LoVo (cell line): ENCODE data around the gene NGRN.

Source experiments
- DNase-seq: peaks from one replicate; pipeline ENCODE4 v3.0.0-alpha.2; 2016; ENCODE audit warnings: low spot score

The NGRN gene, protein sequence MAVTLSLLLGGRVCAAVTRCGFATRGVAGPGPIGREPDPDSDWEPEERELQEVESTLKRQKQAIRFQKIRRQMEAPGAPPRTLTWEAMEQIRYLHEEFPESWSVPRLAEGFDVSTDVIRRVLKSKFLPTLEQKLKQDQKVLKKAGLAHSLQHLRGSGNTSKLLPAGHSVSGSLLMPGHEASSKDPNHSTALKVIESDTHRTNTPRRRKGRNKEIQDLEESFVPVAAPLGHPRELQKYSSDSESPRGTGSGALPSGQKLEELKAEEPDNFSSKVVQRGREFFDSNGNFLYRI

DNA sequence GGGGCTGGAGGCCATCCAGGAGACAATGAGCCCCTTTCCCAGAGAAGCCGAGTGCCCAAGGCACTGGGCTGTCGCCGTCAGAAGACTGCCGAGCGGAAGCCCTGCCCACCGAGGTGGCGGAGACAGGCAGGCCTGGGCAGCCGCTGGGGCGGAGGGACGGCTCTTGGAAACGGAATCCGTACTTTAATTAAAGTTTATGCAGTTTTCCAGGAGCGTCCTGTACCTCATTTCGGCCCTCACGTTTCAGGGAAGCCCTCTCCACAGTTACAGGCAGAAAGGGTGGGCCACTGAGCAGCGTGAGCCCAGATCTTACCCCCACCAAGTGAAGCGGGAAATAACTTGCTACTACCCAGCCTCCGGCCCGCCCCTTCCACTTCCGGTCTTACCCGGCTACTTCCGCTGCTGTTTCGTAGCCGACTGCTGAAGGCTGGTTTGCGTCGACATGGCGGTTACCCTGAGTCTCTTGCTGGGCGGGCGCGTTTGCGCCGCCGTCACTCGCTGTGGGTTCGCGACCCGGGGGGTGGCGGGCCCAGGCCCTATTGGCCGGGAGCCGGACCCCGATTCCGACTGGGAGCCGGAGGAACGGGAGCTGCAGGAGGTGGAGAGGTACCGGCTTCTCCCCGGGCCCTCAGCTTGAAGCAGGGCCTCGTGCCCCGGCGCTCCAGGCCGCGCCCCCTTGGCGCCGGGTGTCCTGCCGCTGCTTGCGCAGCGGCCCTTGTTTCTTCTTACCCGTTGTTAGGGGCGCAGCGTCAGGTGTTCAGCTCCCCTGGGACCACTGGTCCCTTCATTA is at the start of gene NGRN:
Gene NGRN, plus strand, starts transcription at position 402 of the 790 bp plus-strand sequence. Its CDS starts 41 bp downstream, at position 443.
- peak; percentile 92 for DNase-seq

DNA sequence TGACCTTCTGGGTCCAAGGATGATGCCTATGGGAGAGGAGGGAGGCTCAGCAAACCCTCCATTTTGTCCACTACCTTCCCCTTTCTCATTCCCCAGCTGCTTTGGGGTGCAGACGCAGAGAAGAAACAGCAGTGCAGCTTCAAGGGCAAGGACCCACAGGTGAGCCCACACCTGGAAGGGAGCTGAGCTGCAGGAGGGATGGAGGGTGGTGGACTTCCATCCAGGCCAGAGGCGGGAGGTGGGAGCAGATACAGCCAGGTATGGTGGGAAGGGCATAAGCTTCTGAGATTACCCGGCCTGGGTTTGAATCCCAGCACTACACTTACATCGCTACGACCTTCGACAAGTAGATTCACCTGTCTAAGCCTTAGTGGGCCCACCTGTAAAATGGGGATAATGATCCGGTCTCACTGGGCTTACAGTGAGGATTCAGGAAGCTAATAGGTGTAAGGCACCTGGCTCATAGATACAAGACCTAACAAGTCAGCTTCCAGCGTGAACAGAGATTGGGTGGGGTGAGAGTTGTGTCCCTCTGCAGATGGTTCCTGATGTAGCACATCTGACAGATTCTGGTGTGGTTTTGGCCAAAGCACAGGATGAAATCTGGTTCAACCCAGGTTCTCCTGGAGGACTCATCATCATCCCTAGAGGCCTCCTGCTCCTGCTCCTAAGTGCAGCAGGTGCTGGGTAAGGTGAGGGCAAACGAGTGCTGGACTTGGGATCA is 47.6 kb upstream of the NGRN start:
- DNase-seq = no peak

DNA sequence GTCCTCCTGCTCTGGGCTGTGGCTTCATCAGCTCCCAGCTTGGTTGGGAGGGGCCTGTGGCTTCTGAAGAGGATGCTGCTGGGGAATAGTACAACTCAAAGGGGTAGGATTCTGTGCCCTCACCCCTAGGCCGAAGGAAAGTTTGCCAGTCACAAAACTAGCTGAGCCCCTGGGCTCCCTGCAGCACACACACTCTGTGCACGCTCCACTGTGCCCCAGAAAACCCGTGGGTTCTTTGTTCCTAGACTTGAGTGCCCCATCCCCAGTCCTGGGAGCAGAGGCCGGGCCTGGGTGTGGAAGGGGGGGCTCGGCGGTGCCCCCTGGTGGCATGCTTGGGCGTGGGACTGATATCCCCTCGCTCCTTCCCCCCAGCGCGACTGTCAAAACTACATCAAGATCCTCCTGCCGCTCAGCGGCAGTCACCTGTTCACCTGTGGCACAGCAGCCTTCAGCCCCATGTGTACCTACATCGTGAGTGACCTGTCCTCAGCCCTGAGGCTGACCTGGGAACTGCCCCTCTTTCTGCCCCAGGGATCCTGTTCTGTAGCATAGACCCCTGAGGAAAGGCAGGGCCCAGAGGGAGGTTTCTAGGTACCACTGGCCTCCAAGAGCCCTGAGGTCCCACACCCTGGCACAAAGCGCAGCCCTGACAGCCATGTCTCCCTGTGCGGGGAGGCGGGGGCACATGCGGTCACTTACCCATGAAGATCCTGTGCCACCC is 45.9 kb upstream of the NGRN start:
- no peak for DNase-seq

DNA sequence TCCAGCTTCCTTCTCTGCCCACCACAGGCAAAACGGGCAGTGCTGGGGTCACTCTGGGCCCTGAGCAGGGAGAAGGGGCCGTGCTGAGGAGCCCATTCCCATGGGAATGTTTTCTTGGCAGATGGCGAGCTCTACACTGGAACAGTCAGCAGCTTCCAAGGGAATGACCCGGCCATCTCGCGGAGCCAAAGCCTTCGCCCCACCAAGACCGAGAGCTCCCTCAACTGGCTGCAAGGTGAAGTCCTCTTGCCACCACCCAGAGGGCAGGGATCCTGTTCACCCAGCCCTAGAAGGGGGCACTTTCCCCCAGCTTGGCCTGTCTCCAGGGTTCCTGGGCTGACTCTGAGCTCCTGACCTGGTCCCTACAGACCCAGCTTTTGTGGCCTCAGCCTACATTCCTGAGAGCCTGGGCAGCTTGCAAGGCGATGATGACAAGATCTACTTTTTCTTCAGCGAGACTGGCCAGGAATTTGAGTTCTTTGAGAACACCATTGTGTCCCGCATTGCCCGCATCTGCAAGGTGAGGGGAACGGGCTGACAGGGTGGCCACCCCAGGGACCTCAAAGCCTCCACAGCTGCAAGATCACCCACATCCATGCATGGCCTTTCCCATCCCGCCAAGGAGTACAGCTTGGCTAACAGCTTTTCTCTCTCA is 44.1 kb upstream of the NGRN start:
- peak; percentile 54 for DNase-seq

DNA sequence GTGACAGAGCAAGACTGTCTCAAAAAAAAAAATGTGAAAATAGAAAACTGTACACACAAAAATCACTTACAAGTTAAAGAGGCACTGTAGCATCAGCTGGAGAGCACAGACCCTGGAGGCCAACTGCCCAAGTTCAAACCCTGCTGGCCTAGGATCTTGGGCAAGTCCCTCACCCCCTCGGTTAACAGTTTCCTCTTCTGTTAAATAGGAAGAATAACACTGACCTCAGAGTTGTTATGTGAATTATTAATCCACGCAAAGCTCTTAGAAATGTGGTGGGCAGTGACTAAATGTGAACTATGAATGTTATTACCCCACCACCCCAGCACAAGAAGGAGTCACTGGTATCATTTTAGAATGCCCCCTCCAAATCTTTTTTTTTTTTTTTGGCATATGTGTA is 42.9 kb upstream of the NGRN start:
- no peak for DNase-seq

DNA sequence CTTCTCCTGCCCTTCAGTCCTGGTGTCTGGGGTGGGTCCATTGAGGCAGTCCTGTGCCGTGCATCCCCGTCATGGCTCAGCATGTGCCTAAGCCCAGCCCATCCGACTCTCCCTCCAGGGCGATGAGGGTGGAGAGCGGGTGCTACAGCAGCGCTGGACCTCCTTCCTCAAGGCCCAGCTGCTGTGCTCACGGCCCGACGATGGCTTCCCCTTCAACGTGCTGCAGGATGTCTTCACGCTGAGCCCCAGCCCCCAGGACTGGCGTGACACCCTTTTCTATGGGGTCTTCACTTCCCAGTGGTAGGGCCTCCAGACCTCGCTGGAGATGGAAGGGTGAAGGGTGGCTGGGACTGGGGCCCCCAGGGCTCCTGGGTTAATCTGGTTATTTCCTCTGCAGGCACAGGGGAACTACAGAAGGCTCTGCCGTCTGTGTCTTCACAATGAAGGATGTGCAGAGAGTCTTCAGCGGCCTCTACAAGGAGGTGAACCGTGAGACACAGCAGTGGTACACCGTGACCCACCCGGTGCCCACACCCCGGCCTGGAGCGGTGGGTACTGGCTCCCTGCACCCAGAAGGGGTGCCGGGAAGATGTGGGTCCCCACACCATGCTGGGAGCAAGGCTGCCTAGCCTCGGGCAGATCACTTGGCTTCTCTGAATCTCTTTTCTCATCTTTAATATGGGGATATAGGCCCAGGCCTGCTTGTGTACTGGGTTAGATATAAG is 41.9 kb upstream of the NGRN start:
- no peak for DNase-seq

DNA sequence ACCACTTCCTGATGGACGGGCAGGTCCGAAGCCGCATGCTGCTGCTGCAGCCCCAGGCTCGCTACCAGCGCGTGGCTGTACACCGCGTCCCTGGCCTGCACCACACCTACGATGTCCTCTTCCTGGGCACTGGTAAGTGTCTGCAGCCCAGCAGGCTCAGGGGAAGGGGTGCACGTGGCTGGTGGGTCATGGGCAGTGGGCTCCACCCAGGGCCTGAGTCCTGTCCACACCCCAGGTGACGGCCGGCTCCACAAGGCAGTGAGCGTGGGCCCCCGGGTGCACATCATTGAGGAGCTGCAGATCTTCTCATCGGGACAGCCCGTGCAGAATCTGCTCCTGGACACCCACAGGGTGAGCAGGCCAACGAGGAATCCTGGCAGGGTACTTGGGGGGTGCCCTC is 40.4 kb upstream of the NGRN start:
- DNase-seq = no peak

DNA sequence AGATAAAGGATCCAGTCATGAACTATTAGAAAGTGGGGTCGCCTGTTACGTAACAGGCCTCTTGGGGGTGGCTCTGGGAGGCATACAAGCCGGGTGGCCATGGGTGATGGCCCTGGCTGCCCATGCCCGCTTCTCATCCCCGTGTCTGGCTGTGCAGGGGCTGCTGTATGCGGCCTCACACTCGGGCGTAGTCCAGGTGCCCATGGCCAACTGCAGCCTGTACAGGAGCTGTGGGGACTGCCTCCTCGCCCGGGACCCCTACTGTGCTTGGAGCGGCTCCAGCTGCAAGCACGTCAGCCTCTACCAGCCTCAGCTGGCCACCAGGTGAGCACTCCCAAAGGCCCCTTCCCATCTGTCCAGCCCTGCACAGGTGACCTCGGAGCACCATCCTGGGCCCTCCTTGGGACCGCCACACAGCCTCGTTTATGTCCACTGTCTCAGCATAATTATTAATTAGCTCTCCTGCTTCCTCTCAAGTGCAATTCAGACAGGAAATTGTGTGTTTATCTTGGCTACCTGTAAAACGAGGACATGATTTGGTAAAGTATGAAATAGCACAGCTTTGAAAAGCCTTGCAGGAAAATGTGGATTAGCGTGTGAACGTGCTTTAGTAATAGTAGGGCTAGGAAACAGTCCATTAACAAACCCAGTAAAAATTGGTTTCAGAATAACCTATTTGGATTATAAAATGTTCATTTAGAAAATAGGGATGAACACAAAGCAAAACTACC is 39.8 kb upstream of the NGRN start:
- DNase-seq = no peak

DNA sequence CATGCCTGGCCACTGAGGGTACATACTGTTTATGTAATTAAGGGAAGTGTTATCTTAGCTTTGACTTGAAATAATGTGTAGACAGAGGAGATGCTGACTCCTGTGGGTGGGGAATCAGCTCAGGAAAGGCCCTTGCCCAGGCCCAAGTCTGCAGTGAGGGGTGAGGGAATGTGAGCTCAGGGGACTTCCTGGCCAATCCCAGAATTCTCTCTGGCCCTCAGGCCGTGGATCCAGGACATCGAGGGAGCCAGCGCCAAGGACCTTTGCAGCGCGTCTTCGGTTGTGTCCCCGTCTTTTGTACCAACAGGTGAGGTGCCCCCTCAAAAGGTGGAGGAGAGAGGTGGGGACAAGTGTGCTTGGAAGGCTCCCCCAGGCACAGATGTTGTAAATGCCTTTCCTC is 38.1 kb upstream of the NGRN start:
- no peak for DNase-seq

DNA sequence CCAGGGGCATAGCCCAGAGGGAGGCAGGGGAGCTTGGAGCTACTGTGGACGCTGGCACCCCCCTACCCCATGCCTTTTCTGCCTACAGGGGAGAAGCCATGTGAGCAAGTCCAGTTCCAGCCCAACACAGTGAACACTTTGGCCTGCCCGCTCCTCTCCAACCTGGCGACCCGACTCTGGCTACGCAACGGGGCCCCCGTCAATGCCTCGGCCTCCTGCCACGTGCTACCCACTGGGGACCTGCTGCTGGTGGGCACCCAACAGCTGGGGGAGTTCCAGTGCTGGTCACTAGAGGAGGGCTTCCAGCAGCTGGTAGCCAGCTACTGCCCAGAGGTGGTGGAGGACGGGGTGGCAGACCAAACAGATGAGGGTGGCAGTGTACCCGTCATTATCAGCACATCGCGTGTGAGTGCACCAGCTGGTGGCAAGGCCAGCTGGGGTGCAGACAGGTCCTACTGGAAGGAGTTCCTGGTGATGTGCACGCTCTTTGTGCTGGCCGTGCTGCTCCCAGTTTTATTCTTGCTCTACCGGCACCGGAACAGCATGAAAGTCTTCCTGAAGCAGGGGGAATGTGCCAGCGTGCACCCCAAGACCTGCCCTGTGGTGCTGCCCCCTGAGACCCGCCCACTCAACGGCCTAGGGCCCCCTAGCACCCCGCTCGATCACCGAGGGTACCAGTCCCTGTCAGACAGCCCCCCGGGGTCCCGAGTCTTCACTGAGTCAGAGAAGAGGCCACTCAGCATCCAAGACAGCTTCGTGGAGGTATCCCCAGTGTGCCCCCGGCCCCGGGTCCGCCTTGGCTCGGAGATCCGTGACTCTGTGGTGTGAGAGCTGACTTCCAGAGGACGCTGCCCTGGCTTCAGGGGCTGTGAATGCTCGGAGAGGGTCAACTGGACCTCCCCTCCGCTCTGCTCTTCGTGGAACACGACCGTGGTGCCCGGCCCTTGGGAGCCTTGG is 37.4 kb upstream of the NGRN start:
- DNase-seq = no peak

DNA sequence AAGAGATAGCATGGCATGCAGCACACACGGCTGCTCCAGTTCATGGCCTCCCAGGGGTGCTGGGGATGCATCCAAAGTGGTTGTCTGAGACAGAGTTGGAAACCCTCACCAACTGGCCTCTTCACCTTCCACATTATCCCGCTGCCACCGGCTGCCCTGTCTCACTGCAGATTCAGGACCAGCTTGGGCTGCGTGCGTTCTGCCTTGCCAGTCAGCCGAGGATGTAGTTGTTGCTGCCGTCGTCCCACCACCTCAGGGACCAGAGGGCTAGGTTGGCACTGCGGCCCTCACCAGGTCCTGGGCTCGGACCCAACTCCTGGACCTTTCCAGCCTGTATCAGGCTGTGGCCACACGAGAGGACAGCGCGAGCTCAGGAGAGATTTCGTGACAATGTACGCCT is 36.5 kb upstream of the NGRN start:
- DNase-seq = no peak

DNA sequence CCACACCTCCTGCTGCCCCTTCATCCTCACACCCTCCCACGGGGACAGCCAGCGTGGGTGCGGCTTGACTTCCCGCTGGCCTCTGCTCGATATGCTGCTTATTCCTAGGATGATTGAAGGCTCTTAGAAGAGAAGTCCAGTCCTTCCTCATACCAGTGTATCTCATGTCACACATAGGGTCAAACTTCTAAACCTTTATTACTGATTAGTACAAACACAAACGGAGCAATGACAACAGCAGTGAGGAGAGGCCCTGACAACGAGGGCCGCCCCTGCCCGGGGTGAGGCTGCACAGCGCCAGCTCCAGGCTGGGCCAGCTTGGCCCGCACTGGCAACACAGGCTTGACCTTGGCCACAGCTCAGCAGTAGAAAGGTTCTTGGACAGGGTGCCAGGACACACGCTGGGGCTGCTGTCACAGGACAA is 35.4 kb upstream of the NGRN start:
- no peak for DNase-seq

DNA sequence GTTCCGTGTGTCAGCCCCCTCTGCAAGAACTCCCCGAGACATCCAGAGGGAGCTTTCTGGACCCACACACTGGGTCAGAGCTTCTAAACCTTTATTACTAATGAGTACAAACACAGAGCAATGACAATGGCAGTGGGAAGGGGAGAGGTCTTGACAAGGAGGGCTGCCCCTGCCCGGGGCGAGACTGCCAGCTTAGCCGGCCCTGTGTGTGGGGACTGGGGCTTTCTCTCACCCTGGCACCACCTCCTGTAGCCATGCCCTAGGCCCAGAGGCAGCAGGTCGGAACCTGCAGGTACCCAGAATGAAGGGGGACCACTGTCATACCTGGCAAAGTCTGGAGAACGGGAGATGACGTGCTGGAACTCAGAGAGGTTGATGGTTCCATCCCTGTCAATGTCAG is 34.9 kb upstream of the NGRN start:
- no peak for DNase-seq

DNA sequence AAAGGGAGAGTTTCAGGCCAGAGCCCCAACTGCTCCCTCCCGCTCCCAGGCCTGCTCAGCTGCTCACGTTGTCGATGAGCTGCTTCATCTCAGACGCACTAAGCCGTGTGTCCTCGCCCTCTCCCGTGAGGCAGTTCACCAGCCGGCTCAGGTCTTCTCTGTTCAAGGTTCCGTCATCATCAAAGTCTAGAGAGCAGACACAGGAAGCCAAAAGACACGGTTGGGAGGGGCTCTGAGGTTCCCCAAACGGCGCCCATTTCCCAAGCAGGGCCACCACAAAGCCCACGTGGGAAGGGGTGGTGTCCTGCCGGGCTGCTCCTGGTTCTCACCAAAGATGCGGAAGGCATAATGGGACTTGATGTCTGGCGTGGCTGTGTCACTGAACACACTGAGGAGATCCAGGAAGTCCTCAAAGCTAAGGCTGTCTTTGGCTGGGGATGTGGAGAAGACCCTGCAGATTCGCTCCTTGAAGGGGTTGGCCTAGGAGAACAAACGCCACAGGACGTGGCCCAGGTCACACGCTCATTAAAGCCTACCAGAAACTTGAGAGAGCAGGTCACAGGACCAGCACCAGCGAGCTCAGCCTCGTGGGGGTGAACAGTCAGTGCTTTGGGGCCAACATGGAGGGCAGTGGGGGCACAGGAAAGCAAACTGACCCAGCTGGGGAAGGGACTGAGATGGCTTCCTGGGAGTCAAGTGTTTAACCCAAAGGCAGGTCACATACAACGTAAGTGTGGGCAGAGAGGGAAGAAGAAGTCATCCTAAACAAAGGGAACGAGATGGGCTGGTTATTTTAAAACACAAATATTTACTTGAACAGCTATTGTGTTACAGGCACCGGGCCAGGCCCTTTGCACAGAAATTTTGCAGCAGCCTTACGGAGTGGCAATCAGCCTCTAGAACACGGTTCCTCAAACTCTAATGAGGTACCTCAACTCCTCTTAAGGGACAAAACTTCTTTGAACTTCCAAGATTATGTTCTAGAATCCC is 34.1 kb upstream of the NGRN start:
- DNase-seq = no peak

DNA sequence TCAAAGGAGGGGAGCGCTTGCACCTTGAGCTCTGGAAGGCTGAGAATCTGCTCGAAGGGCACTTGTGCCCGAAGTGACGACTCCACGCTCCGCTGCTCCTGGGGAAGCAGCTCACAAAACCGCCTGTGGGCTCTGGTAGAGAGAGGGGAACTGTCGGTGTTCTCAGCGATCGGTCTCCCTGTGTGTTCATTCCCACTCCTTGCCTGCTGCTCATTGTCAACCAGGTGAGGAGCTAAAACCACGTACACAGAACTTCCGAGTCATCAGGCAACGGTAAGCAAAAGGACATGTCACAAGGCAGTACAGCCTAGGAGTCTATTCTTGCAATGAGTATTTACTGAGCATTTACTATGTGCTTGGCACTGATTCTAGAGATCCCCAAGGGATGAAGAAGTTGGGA is 33.3 kb upstream of the NGRN start:
- no peak for DNase-seq

DNA sequence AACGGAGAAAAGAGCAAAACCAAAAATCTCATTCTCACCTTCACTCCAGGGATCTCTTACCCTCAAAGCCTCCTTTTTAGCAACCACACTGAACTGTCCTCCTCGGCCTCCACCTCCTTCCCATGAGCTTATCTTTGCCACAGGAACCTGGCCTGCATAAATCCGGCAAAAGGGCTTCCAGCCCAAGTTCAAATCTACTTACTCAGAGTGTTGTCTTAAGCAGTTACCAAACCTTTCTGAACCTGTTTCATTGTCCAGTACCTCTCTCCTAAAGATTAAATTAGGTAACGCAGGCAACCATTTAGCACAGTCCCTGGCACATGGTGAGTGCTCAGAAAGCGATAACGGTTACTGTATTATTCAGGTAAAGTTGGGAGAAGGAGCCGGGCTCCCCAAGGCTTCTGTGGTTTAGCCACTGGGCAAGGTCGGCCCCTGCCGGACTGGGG is 32.5 kb upstream of the NGRN start:
- no peak for DNase-seq

DNA sequence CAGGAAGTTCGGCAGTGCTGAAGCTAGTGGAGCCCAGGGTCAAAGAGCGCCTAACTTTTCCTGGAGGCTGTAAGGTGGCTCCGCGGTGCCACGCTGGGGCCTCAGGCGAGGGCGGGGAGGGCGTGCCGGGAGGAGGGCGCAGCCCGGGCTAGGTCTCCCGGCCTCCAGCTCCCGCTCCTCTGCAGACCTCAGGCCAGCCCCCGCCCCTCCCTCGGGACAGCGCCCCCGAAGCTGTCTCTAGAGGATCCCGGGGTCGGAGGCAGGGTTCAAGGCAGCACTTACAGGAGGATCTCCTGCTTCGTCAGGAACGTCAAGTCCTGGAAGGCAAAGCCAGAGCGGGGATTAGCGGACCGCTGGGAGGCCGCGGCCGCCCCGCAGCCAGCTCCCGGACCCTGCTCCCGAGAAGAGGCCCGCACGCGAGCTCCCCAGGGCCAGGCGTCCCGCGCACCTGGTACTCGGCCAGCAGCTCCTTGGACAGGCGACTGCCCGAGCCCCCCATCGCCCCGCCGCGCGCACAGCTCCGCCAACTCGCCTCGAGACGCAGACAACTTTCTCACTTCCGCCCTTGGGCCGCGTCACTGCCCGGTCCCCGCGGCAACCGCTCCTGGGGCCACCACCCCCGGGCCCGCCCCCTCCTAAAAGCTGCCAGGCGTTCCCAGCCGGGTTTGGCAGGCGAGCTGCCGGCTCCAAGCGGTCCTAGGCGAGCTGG is 31.9 kb upstream of the NGRN start, which contains the start of gene CIB1:
Gene CIB1, minus strand, starts transcription at position 555 of the 709 bp plus-strand sequence. Its CDS starts 56 bp downstream, at position 499.
- peak; percentile 83 for DNase-seq
